Glutamatergic neuron (in vitro differentiated cells): ENCODE measurements around the gene SAXO2. TPM values are rescaled to one million over a fixed set of nuclear protein-coding genes. Genes with fewer than 3 reads are reported as not detected.
"Not testable (repeated sequence)": the region's sequence is repeated elsewhere in the genome, so short reads cannot be mapped to it uniquely, and the experiment has no call there.

Experiments
- DNase-seq: peaks from one replicate; pipeline ENCODE4 v3.0.0; 2022
- H3K27ac Mint-ChIP-seq: one replicate; pipeline ENCODE4 v1.8.0; 2020; ENCODE audit warnings: mild to moderate bottlenecking, mixed read lengths, inconsistent platforms; ENCODE audit not compliant: unreplicated experiment
- H3K27me3 Mint-ChIP-seq: one replicate; pipeline ENCODE4 v1.8.0; 2020; ENCODE audit warnings: mild to moderate bottlenecking, moderate library complexity, mixed read lengths, inconsistent platforms; ENCODE audit not compliant: unreplicated experiment
- H3K36me3 Mint-ChIP-seq: one replicate; pipeline ENCODE4 v1.8.0; 2020; ENCODE audit warnings: mild to moderate bottlenecking, mixed read lengths, inconsistent platforms; ENCODE audit not compliant: unreplicated experiment
- H3K4me1 Mint-ChIP-seq: one replicate; pipeline ENCODE4 v1.8.0; 2020; ENCODE audit warnings: mild to moderate bottlenecking, low read depth, mixed read lengths, inconsistent platforms; ENCODE audit not compliant: unreplicated experiment
- H3K4me3 Mint-ChIP-seq: one replicate; pipeline ENCODE4 v1.8.0; 2020; ENCODE audit warnings: mild to moderate bottlenecking, mixed read lengths, inconsistent platforms; ENCODE audit not compliant: unreplicated experiment
- H3K9me3 Mint-ChIP-seq: one replicate; pipeline ENCODE4 v1.8.0; 2020; ENCODE audit warnings: mild to moderate bottlenecking, moderate library complexity, mixed read lengths, inconsistent platforms; ENCODE audit not compliant: unreplicated experiment
- total RNA-seq: library from RNA; stranded (reverse); fragmentation: NEBNext Ultra II Directional; extraction: Animal tissue kit (Norgen Biotek cat#: 25700); gene quantifications from one replicate; pipeline ENCODE4 v1.2.1, GENCODE V29; 2021; ENCODE audit not compliant: unreplicated experiment
- TF ChIP-seq, protein P1 (sequence below): fragments of 200-600 bp; sonication (generic); IDR thresholded peaks from one replicate; pipeline ENCODE4 v1.5.0; 2021; ENCODE audit not compliant: partially characterized antibody, unreplicated experiment

SAXO2 gene
- total RNA-seq, 1 donor from 2014 or later: 0.20 TPM

DNA sequence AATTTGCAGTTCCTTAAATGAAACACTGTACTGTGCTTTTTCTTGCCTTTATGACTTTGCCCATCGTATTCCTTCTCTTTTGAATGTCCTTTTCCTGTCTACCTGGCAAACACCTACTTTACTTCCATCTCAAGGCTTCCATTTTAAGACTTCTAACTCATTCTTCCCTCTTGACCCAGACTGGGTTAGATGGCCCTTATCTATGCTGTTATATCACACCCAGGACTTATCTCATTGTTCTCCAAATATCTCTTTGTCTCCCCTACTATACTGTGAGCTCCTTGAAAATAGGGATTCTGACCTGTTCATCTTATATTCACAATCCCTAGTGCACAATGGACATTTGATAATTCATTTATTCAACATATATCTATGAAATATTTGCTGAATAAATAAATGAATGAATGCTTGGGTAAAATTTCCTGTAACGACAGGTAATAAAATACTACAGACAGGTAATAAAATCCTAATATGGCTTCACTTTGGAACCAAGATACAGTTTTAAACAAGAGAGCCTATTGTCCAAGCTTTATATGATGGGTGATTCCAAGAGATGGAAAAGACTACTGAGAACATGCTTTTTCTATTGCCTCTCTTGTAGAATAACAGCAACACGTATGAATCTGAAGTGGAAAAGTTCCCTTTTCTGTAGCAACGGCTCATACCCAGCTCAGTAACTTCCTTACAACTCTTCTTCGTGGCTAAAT, 22.8 kb upstream of the SAXO2 start:
- H3K27ac Mint-ChIP-seq: no peak overlapping the region
- no peak overlapping the region for H3K4me3 Mint-ChIP-seq
- no peaks in the 10 kb centered on the region for H3K9me3 Mint-ChIP-seq
- H3K27me3 Mint-ChIP-seq: no peaks in the 10 kb centered on the region
- no peak for DNase-seq
- H3K4me1 Mint-ChIP-seq: no peaks in the 10 kb centered on the region
- TF ChIP-seq, protein P1, sequence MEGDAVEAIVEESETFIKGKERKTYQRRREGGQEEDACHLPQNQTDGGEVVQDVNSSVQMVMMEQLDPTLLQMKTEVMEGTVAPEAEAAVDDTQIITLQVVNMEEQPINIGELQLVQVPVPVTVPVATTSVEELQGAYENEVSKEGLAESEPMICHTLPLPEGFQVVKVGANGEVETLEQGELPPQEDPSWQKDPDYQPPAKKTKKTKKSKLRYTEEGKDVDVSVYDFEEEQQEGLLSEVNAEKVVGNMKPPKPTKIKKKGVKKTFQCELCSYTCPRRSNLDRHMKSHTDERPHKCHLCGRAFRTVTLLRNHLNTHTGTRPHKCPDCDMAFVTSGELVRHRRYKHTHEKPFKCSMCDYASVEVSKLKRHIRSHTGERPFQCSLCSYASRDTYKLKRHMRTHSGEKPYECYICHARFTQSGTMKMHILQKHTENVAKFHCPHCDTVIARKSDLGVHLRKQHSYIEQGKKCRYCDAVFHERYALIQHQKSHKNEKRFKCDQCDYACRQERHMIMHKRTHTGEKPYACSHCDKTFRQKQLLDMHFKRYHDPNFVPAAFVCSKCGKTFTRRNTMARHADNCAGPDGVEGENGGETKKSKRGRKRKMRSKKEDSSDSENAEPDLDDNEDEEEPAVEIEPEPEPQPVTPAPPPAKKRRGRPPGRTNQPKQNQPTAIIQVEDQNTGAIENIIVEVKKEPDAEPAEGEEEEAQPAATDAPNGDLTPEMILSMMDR: no peak
- no peaks in the 10 kb centered on the region for H3K36me3 Mint-ChIP-seq

DNA sequence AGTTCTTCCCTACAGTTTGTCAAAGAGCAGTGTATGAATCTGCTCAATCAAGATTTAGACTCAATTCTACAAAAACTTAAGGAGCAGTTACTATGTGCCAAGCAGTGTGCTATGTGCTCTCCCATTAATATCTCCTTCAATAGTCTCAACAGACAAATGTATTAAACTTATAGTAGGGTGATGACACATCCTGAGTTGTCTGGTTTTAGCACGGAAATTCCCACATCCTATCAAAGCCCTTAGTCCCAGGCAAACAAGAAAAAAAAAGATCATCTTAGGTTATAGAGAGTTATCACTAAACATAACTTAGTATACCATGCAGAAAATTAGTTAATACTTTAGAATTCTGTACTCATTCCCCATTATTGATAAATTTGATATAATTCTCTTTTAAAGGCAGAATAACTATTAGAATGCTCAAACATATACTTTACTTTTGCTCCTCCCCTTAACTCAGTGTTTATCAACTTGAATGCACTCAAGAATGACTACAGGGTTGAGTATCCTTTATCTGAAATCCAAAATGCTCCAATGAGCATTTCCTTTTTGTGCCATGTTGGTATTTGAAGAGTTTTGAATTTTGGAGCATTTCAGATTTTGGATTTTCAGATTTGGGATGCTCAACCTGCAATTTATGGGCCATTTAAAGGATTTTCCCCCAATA, 20.6 kb upstream of the SAXO2 start:
- DNase-seq, H3K27ac Mint-ChIP-seq, H3K4me3 Mint-ChIP-seq, H3K9me3 Mint-ChIP-seq, H3K36me3 Mint-ChIP-seq, H3K27me3 Mint-ChIP-seq, H3K4me1 Mint-ChIP-seq: not testable (repeated sequence)

DNA sequence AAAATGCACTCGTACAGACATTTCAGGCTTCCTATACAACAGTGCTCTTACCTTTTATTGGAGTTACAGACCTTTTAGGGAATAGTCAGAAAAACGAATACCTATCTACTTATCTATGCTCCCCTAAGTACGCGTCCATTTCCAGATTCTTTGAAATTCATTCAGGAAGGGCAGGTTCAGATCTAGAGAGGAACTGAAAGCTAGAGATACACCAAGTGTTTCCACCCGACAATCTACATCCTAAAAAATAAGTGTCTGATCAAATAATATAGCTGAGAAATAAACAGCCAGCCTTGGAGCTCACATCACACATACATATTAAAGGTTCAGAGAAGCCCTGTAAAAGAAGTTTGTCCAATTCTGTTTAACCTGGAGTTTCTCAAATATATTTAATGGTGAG, 19.0 kb upstream of the SAXO2 start:
- not testable (repeated sequence) for H3K4me1 Mint-ChIP-seq, DNase-seq, H3K36me3 Mint-ChIP-seq, H3K27ac Mint-ChIP-seq, H3K27me3 Mint-ChIP-seq, H3K4me3 Mint-ChIP-seq, H3K9me3 Mint-ChIP-seq

DNA sequence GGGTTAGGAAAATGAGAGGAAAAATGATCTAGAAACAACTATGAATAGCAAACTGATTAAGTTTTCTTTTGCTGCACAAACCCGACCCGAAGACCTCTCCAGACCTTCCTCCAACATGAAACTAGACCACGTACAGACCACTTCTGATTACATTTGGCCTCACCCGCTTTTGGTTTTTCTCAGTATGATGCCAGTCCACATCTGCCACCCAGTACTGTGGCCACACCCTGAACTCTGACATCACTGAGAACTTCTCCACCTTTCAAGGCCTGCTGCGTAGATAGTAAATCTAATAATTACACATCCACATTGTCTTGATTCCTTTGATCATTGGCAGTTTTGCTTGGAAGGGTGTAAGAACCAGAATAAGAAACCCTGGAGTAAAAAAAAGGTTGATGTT, 16.7 kb upstream of the SAXO2 start:
- H3K9me3 Mint-ChIP-seq, H3K4me1 Mint-ChIP-seq, H3K27ac Mint-ChIP-seq, H3K4me3 Mint-ChIP-seq, H3K27me3 Mint-ChIP-seq, DNase-seq, H3K36me3 Mint-ChIP-seq: not testable (repeated sequence)

DNA sequence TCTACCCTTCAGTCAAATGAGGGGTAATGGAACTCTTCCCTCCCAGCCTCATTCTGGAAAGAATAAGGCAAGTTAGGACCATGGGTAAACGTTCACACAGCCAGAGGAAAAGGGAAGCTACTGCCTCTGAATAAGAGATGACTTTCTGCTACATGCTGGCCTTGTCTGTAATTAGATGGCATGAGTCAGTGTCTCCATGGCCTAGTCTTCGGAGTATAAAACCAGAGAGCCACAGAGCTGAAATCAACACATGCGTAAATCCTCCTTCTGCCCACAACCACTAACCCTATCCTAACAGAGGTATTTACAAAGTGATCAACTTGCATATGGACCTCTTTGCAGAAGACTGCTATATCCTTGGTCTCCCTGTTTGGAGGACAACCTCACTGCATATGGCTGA, 14.4 kb upstream of the SAXO2 start:
- DNase-seq, H3K9me3 Mint-ChIP-seq, H3K4me3 Mint-ChIP-seq, H3K27me3 Mint-ChIP-seq, H3K36me3 Mint-ChIP-seq, H3K4me1 Mint-ChIP-seq, H3K27ac Mint-ChIP-seq: not testable (repeated sequence)

DNA sequence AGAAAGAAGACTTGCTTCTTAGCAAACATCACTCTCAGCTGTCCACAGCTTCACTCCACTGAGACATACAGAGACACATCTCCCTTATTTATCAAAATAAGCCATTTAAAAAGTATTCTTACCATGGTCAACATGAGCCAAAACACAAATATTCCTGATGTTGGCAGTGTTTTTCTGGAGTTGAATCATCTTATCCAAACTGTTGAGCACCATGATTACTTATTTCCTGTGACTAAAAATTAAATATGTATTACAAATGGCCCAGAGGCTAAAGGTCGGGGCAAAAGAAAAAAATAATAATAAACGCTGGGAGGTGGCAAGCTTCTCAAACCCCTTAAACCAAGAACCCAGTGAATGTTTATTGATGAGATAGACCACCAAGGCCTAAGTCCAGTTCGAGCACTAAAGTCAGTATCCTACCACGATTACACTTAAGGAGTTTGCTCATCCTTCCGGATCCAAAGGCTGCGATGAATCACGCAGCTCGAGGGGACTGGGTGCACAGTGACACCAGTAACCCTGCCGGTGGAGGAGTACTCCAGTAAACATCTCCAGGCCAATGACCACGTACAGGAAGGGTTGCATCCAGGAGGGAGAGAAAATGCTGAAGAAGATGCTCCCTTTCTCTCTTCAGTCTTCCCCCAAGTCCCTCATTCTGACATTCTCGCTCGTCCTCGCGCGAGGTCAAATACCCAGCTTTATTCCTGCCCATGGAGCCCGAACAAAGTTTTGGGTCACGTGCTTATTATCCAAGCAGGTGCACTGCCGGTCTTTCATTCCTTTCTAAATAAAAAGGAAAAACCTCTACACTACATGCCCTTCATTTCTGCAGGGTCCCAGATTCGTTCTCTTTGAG, 824 bp upstream of the SAXO2 start:
- not testable (repeated sequence) for H3K9me3 Mint-ChIP-seq, DNase-seq, H3K4me1 Mint-ChIP-seq, H3K36me3 Mint-ChIP-seq, H3K27me3 Mint-ChIP-seq
- peak overlapping the region; percentile 84 for H3K27ac Mint-ChIP-seq
- H3K4me3 Mint-ChIP-seq: peak overlapping the region; percentile 96

DNA sequence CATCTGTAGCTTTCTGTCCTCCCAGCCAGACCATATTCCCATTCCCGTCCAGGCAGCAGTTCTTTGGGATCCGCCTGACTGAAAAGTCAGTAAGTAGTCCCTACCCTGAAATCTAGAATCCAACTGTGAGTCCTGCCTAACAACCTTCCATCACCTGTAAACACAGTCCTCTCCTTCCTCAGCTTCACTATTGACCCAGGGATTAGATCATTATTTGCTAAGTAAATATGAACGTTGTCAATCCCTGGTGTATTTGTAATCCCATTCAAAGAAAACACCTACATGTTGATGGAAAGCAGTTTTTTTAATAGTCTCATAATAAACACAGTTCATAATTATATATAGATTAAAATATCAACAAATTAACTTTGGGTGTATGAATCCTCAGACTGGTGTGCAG, 732 bp downstream of the SAXO2 start:
- no peak for DNase-seq
- peak overlapping the region; percentile 71 for H3K27ac Mint-ChIP-seq
- TF ChIP-seq, protein P1: no peak
- H3K4me3 Mint-ChIP-seq: peak overlapping the region; percentile 96
- peaks cover 4% of the 10 kb centered on the region for H3K4me1 Mint-ChIP-seq
- no peaks in the 10 kb centered on the region for H3K9me3 Mint-ChIP-seq
- peaks cover 1% of the 10 kb centered on the region for H3K27me3 Mint-ChIP-seq
- H3K36me3 Mint-ChIP-seq: no peaks in the 10 kb centered on the region

DNA sequence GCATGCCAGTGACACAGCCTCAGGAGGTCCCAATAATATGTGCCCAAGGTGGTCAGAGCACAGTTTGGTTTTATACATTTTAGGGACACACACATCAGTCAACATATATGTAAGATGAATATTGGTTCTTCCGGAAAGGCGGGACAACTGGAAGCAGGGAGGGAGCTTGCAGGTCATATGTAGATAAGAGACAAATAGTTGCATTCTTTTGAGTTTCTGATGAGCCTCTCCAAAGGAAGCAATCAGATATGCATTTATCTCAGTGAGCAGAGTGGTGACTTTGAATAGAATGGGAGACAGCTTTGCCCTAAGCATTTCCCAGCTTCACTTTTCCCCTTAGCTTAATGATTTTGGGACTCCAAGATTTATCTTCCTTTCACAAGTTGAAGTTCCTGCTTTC, 4.5 kb downstream of the SAXO2 start:
- not testable (repeated sequence) for H3K27ac Mint-ChIP-seq, H3K4me3 Mint-ChIP-seq, H3K27me3 Mint-ChIP-seq, DNase-seq, H3K36me3 Mint-ChIP-seq, H3K9me3 Mint-ChIP-seq, H3K4me1 Mint-ChIP-seq

DNA sequence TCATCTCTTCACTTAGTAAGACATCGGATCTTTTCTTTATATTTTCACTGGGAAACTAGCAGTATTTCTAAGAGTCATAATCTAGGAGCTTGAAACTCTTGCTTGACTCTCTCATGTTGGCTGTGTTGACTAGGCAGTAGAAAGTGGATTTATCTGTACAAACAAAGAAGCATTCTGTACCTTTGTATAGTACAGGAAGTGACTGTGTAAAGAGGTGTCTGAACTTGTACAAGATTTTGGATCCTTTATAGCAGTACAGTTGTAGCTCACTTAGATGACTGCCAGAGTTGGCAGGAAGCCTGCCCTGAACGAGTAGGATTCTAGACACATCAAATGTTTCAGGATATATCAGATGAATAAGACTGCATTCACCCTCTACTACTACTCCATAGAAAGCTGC, 5.8 kb downstream of the SAXO2 start:
- H3K36me3 Mint-ChIP-seq, H3K27ac Mint-ChIP-seq, DNase-seq, H3K9me3 Mint-ChIP-seq, H3K4me3 Mint-ChIP-seq, H3K27me3 Mint-ChIP-seq, H3K4me1 Mint-ChIP-seq: not testable (repeated sequence)
